ENCODE data around the gene RAPGEF2. TPM values are rescaled to one million over a fixed set of nuclear protein-coding genes. Genes with fewer than 3 reads are reported as not detected.

Gene RAPGEF2
- total and polyA plus RNA-seq, 10 of the 15 experiments (the other 5 are each of a cell fraction or from before 2014, with no cell fraction given): 0.31 to 24.0 (median 2.9) TPM

DNA sequence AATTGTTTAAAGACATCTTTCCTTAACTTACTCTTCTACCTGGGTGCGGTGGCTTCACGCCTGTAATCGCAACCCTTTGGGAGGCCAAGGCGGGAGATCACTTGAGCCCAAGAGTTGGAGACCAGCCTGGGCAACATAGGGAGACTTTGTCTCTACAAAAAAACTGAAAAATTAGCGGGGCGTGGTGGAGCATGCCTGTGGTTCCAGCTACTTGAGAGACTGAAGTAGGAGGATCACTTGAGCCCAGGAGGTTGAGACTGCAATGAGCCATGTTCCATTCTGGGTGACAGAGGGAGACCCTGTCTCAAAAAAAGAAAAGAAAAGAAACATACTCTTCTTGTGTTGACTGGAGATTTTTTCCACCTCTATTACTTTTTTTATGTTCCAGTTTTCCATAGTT, 181.9 kb downstream of the RAPGEF2 start (continued):
- TF ChIP-seq, protein P1, sequence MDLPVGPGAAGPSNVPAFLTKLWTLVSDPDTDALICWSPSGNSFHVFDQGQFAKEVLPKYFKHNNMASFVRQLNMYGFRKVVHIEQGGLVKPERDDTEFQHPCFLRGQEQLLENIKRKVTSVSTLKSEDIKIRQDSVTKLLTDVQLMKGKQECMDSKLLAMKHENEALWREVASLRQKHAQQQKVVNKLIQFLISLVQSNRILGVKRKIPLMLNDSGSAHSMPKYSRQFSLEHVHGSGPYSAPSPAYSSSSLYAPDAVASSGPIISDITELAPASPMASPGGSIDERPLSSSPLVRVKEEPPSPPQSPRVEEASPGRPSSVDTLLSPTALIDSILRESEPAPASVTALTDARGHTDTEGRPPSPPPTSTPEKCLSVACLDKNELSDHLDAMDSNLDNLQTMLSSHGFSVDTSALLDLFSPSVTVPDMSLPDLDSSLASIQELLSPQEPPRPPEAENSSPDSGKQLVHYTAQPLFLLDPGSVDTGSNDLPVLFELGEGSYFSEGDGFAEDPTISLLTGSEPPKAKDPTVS (IDR thresholded peaks at IDR 0.05; ENCODE audit: low read depth, low read length): no peak
- TF ChIP-seq, protein P2, sequence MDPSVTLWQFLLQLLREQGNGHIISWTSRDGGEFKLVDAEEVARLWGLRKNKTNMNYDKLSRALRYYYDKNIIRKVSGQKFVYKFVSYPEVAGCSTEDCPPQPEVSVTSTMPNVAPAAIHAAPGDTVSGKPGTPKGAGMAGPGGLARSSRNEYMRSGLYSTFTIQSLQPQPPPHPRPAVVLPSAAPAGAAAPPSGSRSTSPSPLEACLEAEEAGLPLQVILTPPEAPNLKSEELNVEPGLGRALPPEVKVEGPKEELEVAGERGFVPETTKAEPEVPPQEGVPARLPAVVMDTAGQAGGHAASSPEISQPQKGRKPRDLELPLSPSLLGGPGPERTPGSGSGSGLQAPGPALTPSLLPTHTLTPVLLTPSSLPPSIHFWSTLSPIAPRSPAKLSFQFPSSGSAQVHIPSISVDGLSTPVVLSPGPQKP (IDR thresholded peaks at IDR 0.05; ENCODE audit: low read depth, low read length): no peak
- TF ChIP-seq EGR1 (IDR thresholded peaks at IDR 0.05; ENCODE audit: borderline replicate concordance in 1 of 2, low read depth in 2 of 2, low read length in 2 of 2): no peak
- no peak for TF ChIP-seq RFX5 (IDR thresholded peaks at IDR 0.05; ENCODE audit: low read depth, low read length)
- no peak for TF ChIP-seq ZNF207 (IDR thresholded peaks at IDR 0.05; ENCODE audit: borderline replicate concordance)
- TF ChIP-seq NRF1 (conservative IDR thresholded peaks at IDR 0.05; ENCODE audit: low read depth, low read length): no peak
- TF ChIP-seq, protein P3, sequence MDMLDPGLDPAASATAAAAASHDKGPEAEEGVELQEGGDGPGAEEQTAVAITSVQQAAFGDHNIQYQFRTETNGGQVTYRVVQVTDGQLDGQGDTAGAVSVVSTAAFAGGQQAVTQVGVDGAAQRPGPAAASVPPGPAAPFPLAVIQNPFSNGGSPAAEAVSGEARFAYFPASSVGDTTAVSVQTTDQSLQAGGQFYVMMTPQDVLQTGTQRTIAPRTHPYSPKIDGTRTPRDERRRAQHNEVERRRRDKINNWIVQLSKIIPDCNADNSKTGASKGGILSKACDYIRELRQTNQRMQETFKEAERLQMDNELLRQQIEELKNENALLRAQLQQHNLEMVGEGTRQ (IDR thresholded peaks at IDR 0.05; ENCODE audit: borderline replicate concordance, low read depth, low read length): no peak

DNA sequence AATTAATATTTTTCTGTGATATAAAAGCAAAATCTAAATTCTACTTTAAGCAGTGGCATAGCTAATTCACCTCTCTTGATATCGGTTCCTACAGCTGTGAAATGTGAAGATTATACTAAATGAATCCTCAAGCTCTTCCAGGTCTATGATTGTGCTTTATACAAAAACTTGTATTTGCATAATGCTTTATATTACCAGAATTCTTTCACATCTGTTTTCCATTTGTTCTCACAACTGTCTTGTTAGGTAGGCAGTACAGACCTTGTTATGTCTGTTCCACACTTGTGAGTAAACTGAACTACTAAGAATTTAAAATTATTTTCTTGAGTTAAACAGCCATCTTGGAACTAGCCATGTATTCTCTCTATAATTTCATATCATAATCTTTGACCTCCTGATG, 184.9 kb downstream of the RAPGEF2 start:
- no peaks in the 10 kb centered on the region for H3K79me2 ChIP-seq (ENCODE audit: control insufficient read depth, insufficient read depth, low read length)
- no peaks in the 10 kb centered on the region; a peak in 1 of 4 replicates for H3K36me3 ChIP-seq (ENCODE audit: control insufficient read depth in 2 of 2, insufficient read depth in 2 of 2, low read length in 1 of 2)
- no peak overlapping the region for H3K4me2 ChIP-seq (ENCODE audit: control insufficient read depth, insufficient read depth)
- POLR2A ChIA-PET: no interaction called here
- DNase-seq (ENCODE audit: low read depth, low spot score) (no peak), ATAC-seq (no peak), FAIRE-seq (no peak)
- no peaks in the 10 kb centered on the region for H3K27me3 ChIP-seq (replicated peaks in 1 of 2; ENCODE audit: control insufficient read depth in 2 of 2, insufficient read depth in 2 of 2, low read length in 1 of 2)
- H3K4me1 ChIP-seq (ENCODE audit: control insufficient read depth, insufficient read depth, low read length): no peaks in the 10 kb centered on the region
- in situ Hi-C loops (cut with MboI) (no loop called here), intact Hi-C loops (cut with micrococcal nuclease; ENCODE audit: unreplicated experiment) (no loop called here)
- H2AFZ ChIP-seq (ENCODE audit: control insufficient read depth, low read depth, low read length): no peak overlapping the region
- CTCF ChIA-PET: interaction anchor here (0.6 kb wide), 1 partner anchor 430 kb away, joined by 3 read pairs; no protein-coding TSS in a partner anchor
- no peaks in the 10 kb centered on the region for H4K20me1 ChIP-seq (ENCODE audit: control insufficient read depth, insufficient read depth)
- H3K9ac ChIP-seq (ENCODE audit: control insufficient read depth, insufficient read depth, low read length): no peak overlapping the region
- SMC1A ChIA-PET (ENCODE audit: uncharacterized antibody, unreplicated experiment): interaction anchor here (1.3 kb wide), 1 partner anchor 39 kb away, joined by 3 read pairs; no protein-coding TSS in a partner anchor
- RAD21 ChIA-PET (ENCODE audit: unreplicated experiment): no interaction called here
- no peak overlapping the region for H3K4me3 ChIP-seq
- H3K9me3 ChIP-seq (replicated peaks; ENCODE audit: control insufficient read depth, insufficient read depth, low read length): no peaks in the 10 kb centered on the region
- WGBS (ENCODE audit: insufficient coverage, insufficient replicate concordance, low lambda C conversion rate, missing lambda C conversion rate): 100% methylated on average over 1 of the region's 1 CpG
- H3K27ac ChIP-seq (ENCODE audit: control insufficient read depth, insufficient read depth): no peak overlapping the region
- no TSS peak for BruUV-seq (replicated peaks)
- TF ChIP-seq, protein P4, sequence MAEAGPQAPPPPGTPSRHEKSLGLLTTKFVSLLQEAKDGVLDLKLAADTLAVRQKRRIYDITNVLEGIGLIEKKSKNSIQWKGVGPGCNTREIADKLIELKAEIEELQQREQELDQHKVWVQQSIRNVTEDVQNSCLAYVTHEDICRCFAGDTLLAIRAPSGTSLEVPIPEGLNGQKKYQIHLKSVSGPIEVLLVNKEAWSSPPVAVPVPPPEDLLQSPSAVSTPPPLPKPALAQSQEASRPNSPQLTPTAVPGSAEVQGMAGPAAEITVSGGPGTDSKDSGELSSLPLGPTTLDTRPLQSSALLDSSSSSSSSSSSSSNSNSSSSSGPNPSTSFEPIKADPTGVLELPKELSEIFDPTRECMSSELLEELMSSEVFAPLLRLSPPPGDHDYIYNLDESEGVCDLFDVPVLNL (IDR thresholded peaks at IDR 0.05; ENCODE audit: low read depth, low read length): no peak
- TF ChIP-seq, protein P5, sequence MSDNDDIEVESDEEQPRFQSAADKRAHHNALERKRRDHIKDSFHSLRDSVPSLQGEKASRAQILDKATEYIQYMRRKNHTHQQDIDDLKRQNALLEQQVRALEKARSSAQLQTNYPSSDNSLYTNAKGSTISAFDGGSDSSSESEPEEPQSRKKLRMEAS (IDR thresholded peaks at IDR 0.05; ENCODE audit: low read depth, low read length): no peak
- TF ChIP-seq BMI1 (IDR thresholded peaks at IDR 0.05; ENCODE audit: borderline replicate concordance): no peak
- TF ChIP-seq DPF2 (IDR thresholded peaks at IDR 0.05): no peak
- TF ChIP-seq, protein P6, sequence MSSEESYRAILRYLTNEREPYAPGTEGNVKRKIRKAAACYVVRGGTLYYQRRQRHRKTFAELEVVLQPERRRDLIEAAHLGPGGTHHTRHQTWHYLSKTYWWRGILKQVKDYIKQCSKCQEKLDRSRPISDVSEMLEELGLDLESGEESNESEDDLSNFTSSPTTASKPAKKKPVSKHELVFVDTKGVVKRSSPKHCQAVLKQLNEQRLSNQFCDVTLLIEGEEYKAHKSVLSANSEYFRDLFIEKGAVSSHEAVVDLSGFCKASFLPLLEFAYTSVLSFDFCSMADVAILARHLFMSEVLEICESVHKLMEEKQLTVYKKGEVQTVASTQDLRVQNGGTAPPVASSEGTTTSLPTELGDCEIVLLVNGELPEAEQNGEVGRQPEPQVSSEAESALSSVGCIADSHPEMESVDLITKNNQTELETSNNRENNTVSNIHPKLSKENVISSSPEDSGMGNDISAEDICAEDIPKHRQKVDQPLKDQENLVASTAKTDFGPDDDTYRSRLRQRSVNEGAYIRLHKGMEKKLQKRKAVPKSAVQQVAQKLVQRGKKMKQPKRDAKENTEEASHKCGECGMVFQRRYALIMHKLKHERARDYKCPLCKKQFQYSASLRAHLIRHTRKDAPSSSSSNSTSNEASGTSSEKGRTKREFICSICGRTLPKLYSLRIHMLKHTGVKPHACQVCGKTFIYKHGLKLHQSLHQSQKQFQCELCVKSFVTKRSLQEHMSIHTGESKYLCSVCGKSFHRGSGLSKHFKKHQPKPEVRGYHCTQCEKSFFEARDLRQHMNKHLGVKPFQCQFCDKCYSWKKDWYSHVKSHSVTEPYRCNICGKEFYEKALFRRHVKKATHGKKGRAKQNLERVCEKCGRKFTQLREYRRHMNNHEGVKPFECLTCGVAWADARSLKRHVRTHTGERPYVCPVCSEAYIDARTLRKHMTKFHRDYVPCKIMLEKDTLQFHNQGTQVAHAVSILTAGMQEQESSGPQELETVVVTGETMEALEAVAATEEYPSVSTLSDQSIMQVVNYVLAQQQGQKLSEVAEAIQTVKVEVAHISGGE (CRISPR knock-in tag; IDR thresholded peaks at IDR 0.05): no peak
- no peak for TF ChIP-seq NRF1 (conservative IDR thresholded peaks at IDR 0.05; ENCODE audit: low read depth, low read length)
- TF ChIP-seq GABPA (IDR thresholded peaks at IDR 0.05; ENCODE audit: low read depth): no peak
- no peak for TF ChIP-seq PAX8 (IDR thresholded peaks at IDR 0.05)
- TF ChIP-seq KLF5 (IDR thresholded peaks at IDR 0.05; ENCODE audit: partially characterized antibody): no peak
